GM19351 (cell line): Measurements from ENCODE around the gene NOTO.

Experiments used
- ATAC-seq: cut with Tn5 transposase; IDR thresholded peaks from one replicate; pipeline ENCODE4 v1.9.1; 2021; ENCODE audit warnings: mild to moderate bottlenecking, moderate library complexity; ENCODE audit not compliant: unreplicated experiment

NOTO gene

GRCh38 chr2:73233154-73233931, 31.0 kb downstream of the NOTO start, which contains the start of gene PRADC1:
TSS of gene PRADC1 (minus strand) at chr2:73233239. CDS start at chr2:73233160, 79 bp downstream.
- ATAC-seq = peak; percentile 88

- ATAC-seq = peak; percentile 49
Observed at GRCh38 chr2:73233932-73234832, 31.8 kb downstream of the NOTO start, which contains the start of gene CCT7. TSS of gene CCT7 (plus strand) at chr2:73234308. CDS start at chr2:73234379, 71 bp downstream.

GRCh38 chr2:73235315-73236028, 33.1 kb downstream of the NOTO start:
- no peak for ATAC-seq

- ATAC-seq = no peak
Observed at GRCh38 chr2:73237168-73237567, 34.8 kb downstream of the NOTO start.

GRCh38 chr2:73238149-73238548, 35.8 kb downstream of the NOTO start:
- ATAC-seq = no peak

- no peak for ATAC-seq
Observed at GRCh38 chr2:73238976-73239375, 36.6 kb downstream of the NOTO start.

- ATAC-seq = no peak
Observed at GRCh38 chr2:73239776-73240175, 37.4 kb downstream of the NOTO start.

- ATAC-seq = no peak
Observed at GRCh38 chr2:73243884-73244570, 41.7 kb downstream of the NOTO start.

GRCh38 chr2:73244580-73244979, 42.2 kb downstream of the NOTO start:
- no peak for ATAC-seq

- no peak for ATAC-seq
Observed at GRCh38 chr2:73246850-73247249, 44.5 kb downstream of the NOTO start.

- no peak for ATAC-seq
Observed at GRCh38 chr2:73249636-73250035, 47.3 kb downstream of the NOTO start.

GRCh38 chr2:73250872-73251846, 48.8 kb downstream of the NOTO start:
- ATAC-seq = no peak

GRCh38 chr2:73252238-73253027, 50.1 kb downstream of the NOTO start:
- no peak for ATAC-seq

GRCh38 chr2:73253400-73253799, 51.0 kb downstream of the NOTO start:
- no peak for ATAC-seq

GRCh38 chr2:73253901-73254300, 51.5 kb downstream of the NOTO start:
- no peak for ATAC-seq

GRCh38 chr2:73254343-73255006, 52.1 kb downstream of the NOTO start:
- ATAC-seq = no peak

GRCh38 chr2:73255007-73255644, 52.8 kb downstream of the NOTO start:
- ATAC-seq = no peak
